Measurements from ENCODE around the gene TSLP.

GRCh38 chr5:111028865-111029264, 42.6 kb upstream of the TSLP start:
- TF ChIP-seq CTCF (conservative IDR thresholded peaks at IDR 0.05; ENCODE audit: low read depth, low read length) (no peak), EZH2 (IDR thresholded peaks at IDR 0.05; ENCODE audit: low read length, unreplicated experiment) (no peak)

All from PC-3 (cell line).